ENCODE results near the gene ORC1. TPM values are rescaled to one million over a fixed set of nuclear protein-coding genes. Genes with fewer than 3 reads are reported as not detected.

ORC1 gene
- total RNA-seq, 4 donors from 2014 or later, result 1.4 to 2.9 (median 1.9) TPM

- no peaks in the 10 kb centered on the region for H3K9me3 ChIP-seq
- H3K36me3 ChIP-seq, result peaks cover 37% of the 10 kb centered on the region
- H3K27me3 ChIP-seq, result no peaks in the 10 kb centered on the region
- peaks cover 28% of the 10 kb centered on the region for H3K4me1 ChIP-seq
- TF ChIP-seq CTCF (IDR thresholded peaks at IDR 0.05) (no peak), POLR2A (IDR thresholded peaks at IDR 0.05) (no peak), EP300 (IDR thresholded peaks at IDR 0.05) (no peak), POLR2AphosphoS5 (IDR thresholded peaks at IDR 0.05) (no peak)
- 77% methylated on average over 5 of the region's 5 CpGs for WGBS
- no peak overlapping the region for H3K27ac ChIP-seq
- no peak for DNase-seq (ENCODE audit: low spot score in 2 of 2)
- H3K4me3 ChIP-seq, result no peak overlapping the region
Measured at GRCh38 chr1:52364235-52364839, 39.9 kb downstream of the ORC1 start.

- Histone ChIP-seq H3K4me3 (no peak overlapping the region), H3K27me3 (no peaks in the 10 kb centered on the region), H3K27ac (no peak overlapping the region), H3K36me3 (peaks cover 74% of the 10 kb centered on the region), H3K4me1 (peaks cover 17% of the 10 kb centered on the region), H3K9me3 (no peaks in the 10 kb centered on the region)
- TF ChIP-seq POLR2AphosphoS5 (IDR thresholded peaks at IDR 0.05), result no peak
- no peak for TF ChIP-seq CTCF (IDR thresholded peaks at IDR 0.05)
- no peak for TF ChIP-seq POLR2A (IDR thresholded peaks at IDR 0.05)
- TF ChIP-seq EP300 (IDR thresholded peaks at IDR 0.05), result no peak
- no peak for DNase-seq (ENCODE audit: low spot score in 2 of 2)
- 83% methylated on average over 7 of the region's 7 CpGs for WGBS
Measured at GRCh38 chr1:52360595-52360968, 43.6 kb downstream of the ORC1 start.

GRCh38 chr1:52359676-52360594 is 44.3 kb downstream of the ORC1 start:
- Histone ChIP-seq H3K4me1 (peaks cover 11% of the 10 kb centered on the region), H3K27me3 (no peaks in the 10 kb centered on the region), H3K27ac (no peak overlapping the region), H3K36me3 (peaks cover 81% of the 10 kb centered on the region), H3K4me3 (no peak overlapping the region), H3K9me3 (no peaks in the 10 kb centered on the region)
- WGBS, result 92% methylated on average over 18 of the region's 24 CpGs
- TF ChIP-seq POLR2AphosphoS5 (IDR thresholded peaks at IDR 0.05) (no peak), EP300 (IDR thresholded peaks at IDR 0.05) (no peak), POLR2A (IDR thresholded peaks at IDR 0.05) (no peak), CTCF (IDR thresholded peaks at IDR 0.05) (no peak)
- no peak for DNase-seq (ENCODE audit: low spot score in 2 of 2)

- Histone ChIP-seq H3K27me3 (no peaks in the 10 kb centered on the region), H3K9me3 (no peaks in the 10 kb centered on the region), H3K4me3 (no peak overlapping the region), H3K27ac (no peak overlapping the region), H3K36me3 (peaks cover 90% of the 10 kb centered on the region), H3K4me1 (peaks cover 1% of the 10 kb centered on the region)
- WGBS, result 94% methylated on average over 15 of the region's 18 CpGs
- TF ChIP-seq POLR2A (IDR thresholded peaks at IDR 0.05) (no peak), POLR2AphosphoS5 (IDR thresholded peaks at IDR 0.05) (no peak), CTCF (IDR thresholded peaks at IDR 0.05) (no peak), EP300 (IDR thresholded peaks at IDR 0.05) (no peak)
- no peak for DNase-seq (ENCODE audit: low spot score in 2 of 2)
Measured at GRCh38 chr1:52358851-52359497, 45.2 kb downstream of the ORC1 start.

- H3K27me3 ChIP-seq, result no peaks in the 10 kb centered on the region
- DNase-seq (ENCODE audit: low spot score in 2 of 2), result no peak
- TF ChIP-seq CTCF (IDR thresholded peaks at IDR 0.05) (no peak), POLR2A (IDR thresholded peaks at IDR 0.05) (no peak)
- peaks cover 100% of the 10 kb centered on the region for H3K36me3 ChIP-seq
- no peaks in the 10 kb centered on the region for H3K4me1 ChIP-seq
- no peak overlapping the region for H3K4me3 ChIP-seq
- WGBS, result no CpG with 5 or more reads among the region's 9 CpGs
- H3K27ac ChIP-seq, result no peak overlapping the region
- H3K9me3 ChIP-seq, result no peaks in the 10 kb centered on the region
Measured at GRCh38 chr1:52357397-52357796, 46.8 kb downstream of the ORC1 start.

Measured in suprapubic skin (tissue), 4 donors.